Suprapubic skin (tissue), 4 donors: Measurements from ENCODE around the gene LRP8. TPM values are rescaled to one million over a fixed set of nuclear protein-coding genes. Genes with fewer than 3 reads are reported as not detected.

ENCODE experiments used
- DNase-seq, 2 donors: peaks; one replicate each; pipeline ENCODE4 v3.0.0-alpha.2; 2019; ENCODE audit warnings: low spot score in 2 of 2
- H3K27ac ChIP-seq: fragments of 200-600 bp; sonication (generic); one replicate; pipeline ENCODE4 v1.5.1; 2019
- H3K27me3 ChIP-seq: fragments of 200-600 bp; sonication (generic); one replicate; pipeline ENCODE4 v1.5.1; 2019
- H3K36me3 ChIP-seq: fragments of 200-600 bp; sonication (generic); one replicate; pipeline ENCODE4 v1.5.1; 2019
- H3K4me1 ChIP-seq: fragments of 200-600 bp; sonication (generic); one replicate; pipeline ENCODE4 v1.5.1; 2019
- H3K4me3 ChIP-seq: fragments of 200-600 bp; sonication (generic); one replicate; pipeline ENCODE4 v1.5.1; 2019; ENCODE audit warnings: mild to moderate bottlenecking
- H3K9me3 ChIP-seq: fragments of 200-600 bp; sonication (generic); one replicate; pipeline ENCODE4 v1.5.1; 2019
- CTCF ChIP-seq, 2 donors: fragments of 200-600 bp in 1 of 2; fragments of 450-650 bp in 1 of 2; sonication (generic) in 1 of 2; IDR thresholded peaks; one replicate each; pipeline ENCODE4 v1.5.1; 2016 to 2019; ENCODE audit warnings: antibody characterized with exemption in 2 of 2, mild to moderate bottlenecking in 1 of 2, moderate library complexity in 1 of 2
- EP300 ChIP-seq: sonication (generic); formaldehyde crosslinking; IDR thresholded peaks from one replicate; pipeline ENCODE4 v1.6.1; 2017; ENCODE audit warnings: antibody characterized with exemption
- POLR2A ChIP-seq, 2 donors: fragments of 450-650 bp; IDR thresholded peaks; one replicate each; pipeline ENCODE4 v1.6.1; 2017; ENCODE audit warnings: antibody characterized with exemption in 2 of 2, mild to moderate bottlenecking in 2 of 2, moderate library complexity in 2 of 2
- POLR2AphosphoS5 ChIP-seq, 3 donors: sonication (generic); formaldehyde crosslinking; IDR thresholded peaks; one replicate each; pipeline ENCODE4 v1.6.1; 2017; ENCODE audit warnings: antibody characterized with exemption in 3 of 3
- WGBS: methylation state at CpG from one replicate; pipeline ENCODE4 v1.1.5; 2018; 5-methylcytosine and 5-hydroxymethylcytosine counted together
- total RNA-seq, 4 donors: library from RNA; depleted of rRNA; stranded (reverse); fragments of >200 nt; gene quantifications; one replicate each; pipeline ENCODE4 v1.1.0, GENCODE V29; 2016

LRP8 gene
- total RNA-seq, 4 donors from 2014 or later = 2.8 to 11.8 (median 4.1) TPM

GRCh38 chr1:53303243-53303642 lies 24.6 kb downstream of the LRP8 start:
- 77% methylated on average over 7 of the region's 7 CpGs for WGBS
- TF ChIP-seq POLR2A (IDR thresholded peaks at IDR 0.05) = no peak
- no peak for TF ChIP-seq EP300
- no peak for TF ChIP-seq POLR2AphosphoS5 (IDR thresholded peaks at IDR 0.05)
- no peak for TF ChIP-seq CTCF (IDR thresholded peaks at IDR 0.05)
- no peak overlapping the region for H3K27ac ChIP-seq

GRCh38 chr1:53299233-53299632 lies 28.6 kb downstream of the LRP8 start:
- no peak overlapping the region for H3K4me3 ChIP-seq
- TF ChIP-seq POLR2AphosphoS5 (IDR thresholded peaks at IDR 0.05) = no peak
- TF ChIP-seq CTCF (IDR thresholded peaks at IDR 0.05) = no peak
- no peak for TF ChIP-seq POLR2A (IDR thresholded peaks at IDR 0.05)
- no peak for TF ChIP-seq EP300
- no peaks in the 10 kb centered on the region for H3K27me3 ChIP-seq
- WGBS = no CpG with 5 or more reads among the region's 3 CpGs
- H3K36me3 ChIP-seq = no peaks in the 10 kb centered on the region
- peaks cover 8% of the 10 kb centered on the region for H3K4me1 ChIP-seq
- DNase-seq = no peak
- H3K27ac ChIP-seq = no peak overlapping the region
- H3K9me3 ChIP-seq = no peaks in the 10 kb centered on the region

More at GRCh38 chr1:53303243-53303642, 24.6 kb downstream of the LRP8 start:
- DNase-seq = no peak
- no peaks in the 10 kb centered on the region for H3K36me3 ChIP-seq
- H3K4me3 ChIP-seq = no peak overlapping the region
- H3K9me3 ChIP-seq = no peaks in the 10 kb centered on the region
- no peaks in the 10 kb centered on the region for H3K27me3 ChIP-seq
- H3K4me1 ChIP-seq = peaks cover 8% of the 10 kb centered on the region

GRCh38 chr1:53298045-53298637 lies 29.7 kb downstream of the LRP8 start:
- DNase-seq = no peak
- Histone ChIP-seq H3K4me3 (no peak overlapping the region), H3K27me3 (no peaks in the 10 kb centered on the region), H3K27ac (no peak overlapping the region), H3K4me1 (peaks cover 10% of the 10 kb centered on the region), H3K9me3 (no peaks in the 10 kb centered on the region), H3K36me3 (no peaks in the 10 kb centered on the region)
- no peak for TF ChIP-seq CTCF (IDR thresholded peaks at IDR 0.05)
- TF ChIP-seq POLR2AphosphoS5 (IDR thresholded peaks at IDR 0.05) = no peak
- no peak for TF ChIP-seq POLR2A (IDR thresholded peaks at IDR 0.05)
- TF ChIP-seq EP300 = no peak
- WGBS = 83% methylated on average over 12 of the region's 12 CpGs

- no peak overlapping the region for H3K4me3 ChIP-seq
- no peak overlapping the region for H3K27ac ChIP-seq
- TF ChIP-seq POLR2AphosphoS5 (IDR thresholded peaks at IDR 0.05) (no peak), EP300 (no peak), CTCF (IDR thresholded peaks at IDR 0.05) (no peak), POLR2A (IDR thresholded peaks at IDR 0.05) (no peak)
- WGBS = 97% methylated on average over 17 of the region's 17 CpGs
- no peaks in the 10 kb centered on the region for H3K9me3 ChIP-seq
- H3K27me3 ChIP-seq = no peaks in the 10 kb centered on the region
- no peak for DNase-seq
- H3K36me3 ChIP-seq = no peaks in the 10 kb centered on the region
- peaks cover 14% of the 10 kb centered on the region for H3K4me1 ChIP-seq
Measured at GRCh38 chr1:53297195-53297594, 30.7 kb downstream of the LRP8 start.

- WGBS = 66% methylated on average over 9 of the region's 12 CpGs
- Histone ChIP-seq H3K27me3 (no peaks in the 10 kb centered on the region), H3K36me3 (no peaks in the 10 kb centered on the region), H3K4me1 (peaks cover 14% of the 10 kb centered on the region), H3K9me3 (no peaks in the 10 kb centered on the region), H3K27ac (no peak overlapping the region), H3K4me3 (no peak overlapping the region)
- DNase-seq = no peak
- TF ChIP-seq POLR2A (IDR thresholded peaks at IDR 0.05) (no peak), CTCF (IDR thresholded peaks at IDR 0.05) (no peak), POLR2AphosphoS5 (IDR thresholded peaks at IDR 0.05) (no peak), EP300 (no peak)
Measured at GRCh38 chr1:53296117-53296749, 31.6 kb downstream of the LRP8 start.
